Endothelial cell of umbilical vein (primary cell): ENCODE data around the gene ADAMTS17. TPM values are rescaled to one million over a fixed set of nuclear protein-coding genes. Genes with fewer than 3 reads are reported as not detected.

ENCODE experiments used
- BruUV-seq: library from RNA; stranded (reverse); fragments of 400-500 nt; replicated peaks from 2 replicates; lab custom pipeline; 2021; lab: Mats Ljungman, UMichigan
- CTCF ChIA-PET: fragments of 300-600, 350-600 bp; sonication (Branson Sonifier 250); formaldehyde crosslinking; loops from one replicate; lab custom pipeline; 2021; ENCODE audit warnings: antibody characterized with exemption, inconsistent platforms; lab: Charles Lee
- POLR2A ChIA-PET: fragments of 300-600, 350-600 bp; sonication (Branson Sonifier 250); formaldehyde crosslinking; loops from one replicate; lab custom pipeline; 2021; ENCODE audit warnings: antibody characterized with exemption, inconsistent platforms; lab: Charles Lee
- DNase-seq: peaks from one replicate; pipeline ENCODE4 v3.0.0-alpha.2; 2011; ENCODE audit warnings: low read depth, low spot score
- FAIRE-seq: peaks from 2 replicates; lab custom pipeline; 2011; peaks lifted over from hg19 to GRCh38; lab: Jason Lieb, UNC
- H2AFZ ChIP-seq: 2 replicates; pipeline ENCODE4 v1.6.0; 2012; ENCODE audit warnings: low read depth, low read length, control low read depth, inconsistent platforms
- H3K27ac ChIP-seq: 2 replicates; pipeline ENCODE4 v1.5.1; 2011; ENCODE audit warnings: low read depth, mild to moderate bottlenecking, control low read depth, low read length, moderate library complexity; ENCODE audit not compliant: insufficient read depth
- H3K27me3 ChIP-seq, 2 experiments: 2 replicates each; pipeline versions ENCODE4 v1.6.0 to v1.6.1; 2011; ENCODE audit warnings: low read length in 2 of 2, mixed read lengths in 1 of 2; ENCODE audit not compliant: control insufficient read depth in 2 of 2, insufficient read depth in 2 of 2
- H3K36me3 ChIP-seq, 2 experiments: 2 replicates in 1 of 2; 3 replicates in 1 of 2; pipeline ENCODE4 v1.5.1; 2011; ENCODE audit warnings: low read length in 2 of 2, mild to moderate bottlenecking in 1 of 2, moderate library complexity in 1 of 2; ENCODE audit not compliant: control insufficient read depth in 2 of 2, insufficient read depth in 2 of 2; ENCODE audit errors: extremely low read depth in 1 of 2
- H3K4me1 ChIP-seq: 3 replicates; pipeline ENCODE4 v1.5.1; 2011; ENCODE audit warnings: mild to moderate bottlenecking, low read length; ENCODE audit not compliant: control insufficient read depth, insufficient read depth; ENCODE audit errors: extremely low read depth
- H3K4me2 ChIP-seq: 2 replicates; pipeline ENCODE4 v1.6.1; 2011; ENCODE audit warnings: low read length, control low read depth, mixed read lengths; ENCODE audit not compliant: insufficient read depth
- H3K4me3 ChIP-seq, 3 experiments: fragments of 200-600 bp in 1 of 3; sonication (generic), shearing (Covaris generic) in 1 of 3; replicated peaks in 1 of 3; 2 replicates each; pipeline ENCODE4 v1.5.1; 2011 to 2016; ENCODE audit warnings: control low read depth in 3 of 3, low read length in 3 of 3, mild to moderate bottlenecking in 2 of 3, inconsistent platforms in 1 of 3, low read depth in 1 of 3, moderate library complexity in 1 of 3; ENCODE audit not compliant: insufficient read depth in 1 of 3
- H3K79me2 ChIP-seq: 2 replicates; pipeline ENCODE4 v1.6.0; 2012; ENCODE audit warnings: low read length, inconsistent platforms; ENCODE audit not compliant: control insufficient read depth, insufficient read depth
- H3K9ac ChIP-seq: replicated peaks from 2 replicates; pipeline ENCODE3; 2011; ENCODE audit warnings: low read length, control low read depth; ENCODE audit not compliant: insufficient read depth; ENCODE audit errors: extremely low read depth
- H3K9me1 ChIP-seq: replicated peaks from 3 replicates; pipeline ENCODE4 v1.6.0; 2011; ENCODE audit warnings: mild to moderate bottlenecking, low read length; ENCODE audit not compliant: control insufficient read depth, insufficient read depth; ENCODE audit errors: extremely low read depth
- H3K9me3 ChIP-seq: replicated peaks from 2 replicates; pipeline ENCODE4 v1.5.1; 2012; ENCODE audit warnings: low read length, inconsistent platforms; ENCODE audit not compliant: control insufficient read depth, insufficient read depth
- H4K20me1 ChIP-seq: replicated peaks from 2 replicates; pipeline ENCODE3; 2011; ENCODE audit warnings: mild to moderate bottlenecking, low read length; ENCODE audit not compliant: control insufficient read depth, insufficient read depth; ENCODE audit errors: extremely low read depth
- EZH2 ChIP-seq: IDR thresholded peaks from 2 replicates; pipeline ENCODE4 v1.6.1; 2012; ENCODE audit warnings: borderline replicate concordance, low read depth, mild to moderate bottlenecking, moderate library complexity, low read length, inconsistent platforms; ENCODE audit not compliant: severe bottlenecking
- FOS ChIP-seq: IDR thresholded peaks from 2 replicates; pipeline ENCODE4 v1.6.1; 2011; ENCODE audit warnings: mild to moderate bottlenecking, low read length, moderate library complexity, borderline replicate concordance; ENCODE audit not compliant: insufficient read depth
- MYC ChIP-seq: IDR thresholded peaks from one replicate; pipeline ENCODE4 v1.6.1; 2011; ENCODE audit warnings: mild to moderate bottlenecking, low read depth, low read length
- POLR2A ChIP-seq: IDR thresholded peaks from 2 replicates; pipeline ENCODE4 v1.6.1; 2012; ENCODE audit warnings: low read depth, mild to moderate bottlenecking, control low read depth, low read length
- dilution Hi-C: fragments of 300-500 bp; cut with MboI; formaldehyde crosslinking; loops from one replicate; pipeline ENCODE4 v1.15.0; 2019; ENCODE audit warnings: low sequenced_read_pairs; ENCODE audit not compliant: extremely low pct_ligation_motif_present
- intact Hi-C: fragments of 100-400 bp; cut with micrococcal nuclease; formaldehyde crosslinking; loops from one replicate; pipeline ENCODE4 v1.10.0; 2022
- polyA plus RNA-seq, 4 experiments: library from polyadenylated mRNA; depleted of rRNA in 3 of 4; stranded (reverse) in 3 of 4; unstranded in 1 of 4; fragments of >200 nt; gene quantifications; 2 replicates each; pipeline versions ENCODE4 v1.2.1 to v1.2.3, GENCODE V29; 2011 to 2012; ENCODE audit warnings: missing spikeins in 1 of 4
- total RNA-seq: library from RNA; stranded (reverse); gene quantifications from 2 replicates; pipeline ENCODE4 v1.2.3, GENCODE V29; 2021
- TF ChIP-seq, protein P1 (sequence below): IDR thresholded peaks from 2 replicates; pipeline ENCODE4 v1.6.1; 2011; ENCODE audit not compliant: insufficient read depth, insufficient read length
- TF ChIP-seq, protein P2 (sequence below), 2 donors: IDR thresholded peaks; 1 replicate in 1 of 2; 2 replicates in 1 of 2; pipeline ENCODE4 v1.5.1; 2011; ENCODE audit warnings: low read length in 2 of 2, mild to moderate bottlenecking in 2 of 2, moderate library complexity in 2 of 2, control low read depth in 1 of 2, inconsistent platforms in 1 of 2, low read depth in 1 of 2; ENCODE audit not compliant: insufficient read depth in 1 of 2; ENCODE audit errors: extremely low read depth in 1 of 2

ADAMTS17 gene
- total and polyA plus RNA-seq, 2 donors (not counting 3 experiments of a cell fraction or from before 2014, with no cell fraction given) = 0.12 TPM; not detected in 1

DNA sequence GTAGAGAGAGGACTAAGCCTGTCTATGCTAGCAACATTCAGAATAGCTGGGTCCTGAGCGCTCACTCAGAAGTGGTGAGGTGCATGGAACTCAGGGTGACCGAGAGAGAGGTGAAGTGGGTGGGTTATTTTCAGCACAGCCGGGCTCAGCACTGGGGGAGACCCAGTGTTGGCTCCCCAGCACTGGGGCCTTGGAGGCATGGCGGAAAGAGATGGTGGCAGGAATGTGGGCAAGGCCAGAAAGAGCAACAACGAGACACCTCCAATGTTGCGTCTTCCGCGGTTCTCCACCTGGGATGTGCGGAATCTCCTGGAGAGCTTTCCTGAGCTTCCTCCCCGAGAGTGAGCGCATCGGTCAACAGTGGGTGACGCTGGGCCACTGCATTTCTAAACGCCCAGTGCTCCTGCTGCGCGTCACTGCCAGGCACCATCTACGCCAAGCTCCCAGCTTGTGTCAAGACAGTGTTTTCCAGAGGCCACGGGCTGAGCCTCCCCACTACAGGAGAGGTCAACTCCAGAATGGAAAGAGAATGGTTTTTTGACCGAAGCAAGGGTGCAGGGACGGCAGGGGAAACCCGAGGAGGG is 148.4 kb downstream of the ADAMTS17 start:
- Histone ChIP-seq H3K9me3 (no peaks in the 10 kb centered on the region), H3K9ac (no peak overlapping the region), H3K36me3 (no peaks in the 10 kb centered on the region), H4K20me1 (no peaks in the 10 kb centered on the region), H3K27me3 (no peaks in the 10 kb centered on the region), H3K79me2 (no peaks in the 10 kb centered on the region), H3K4me2 (no peak overlapping the region), H3K27ac (no peak overlapping the region), H3K4me1 (no peaks in the 10 kb centered on the region), H3K9me1 (no peaks in the 10 kb centered on the region), H3K4me3 (no peak overlapping the region), H2AFZ (no peak overlapping the region)
- CTCF ChIA-PET = no interaction called here
- POLR2A ChIA-PET = no interaction called here
- no peak for DNase-seq
- FAIRE-seq = no peak
- TF ChIP-seq, protein P1, sequence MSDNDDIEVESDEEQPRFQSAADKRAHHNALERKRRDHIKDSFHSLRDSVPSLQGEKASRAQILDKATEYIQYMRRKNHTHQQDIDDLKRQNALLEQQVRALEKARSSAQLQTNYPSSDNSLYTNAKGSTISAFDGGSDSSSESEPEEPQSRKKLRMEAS = no peak
- TF ChIP-seq EZH2 (no peak), POLR2A (no peak), MYC (no peak)
- no TSS peak for BruUV-seq
- intact Hi-C loops = no loop called here
- dilution Hi-C loops = no loop called here

DNA sequence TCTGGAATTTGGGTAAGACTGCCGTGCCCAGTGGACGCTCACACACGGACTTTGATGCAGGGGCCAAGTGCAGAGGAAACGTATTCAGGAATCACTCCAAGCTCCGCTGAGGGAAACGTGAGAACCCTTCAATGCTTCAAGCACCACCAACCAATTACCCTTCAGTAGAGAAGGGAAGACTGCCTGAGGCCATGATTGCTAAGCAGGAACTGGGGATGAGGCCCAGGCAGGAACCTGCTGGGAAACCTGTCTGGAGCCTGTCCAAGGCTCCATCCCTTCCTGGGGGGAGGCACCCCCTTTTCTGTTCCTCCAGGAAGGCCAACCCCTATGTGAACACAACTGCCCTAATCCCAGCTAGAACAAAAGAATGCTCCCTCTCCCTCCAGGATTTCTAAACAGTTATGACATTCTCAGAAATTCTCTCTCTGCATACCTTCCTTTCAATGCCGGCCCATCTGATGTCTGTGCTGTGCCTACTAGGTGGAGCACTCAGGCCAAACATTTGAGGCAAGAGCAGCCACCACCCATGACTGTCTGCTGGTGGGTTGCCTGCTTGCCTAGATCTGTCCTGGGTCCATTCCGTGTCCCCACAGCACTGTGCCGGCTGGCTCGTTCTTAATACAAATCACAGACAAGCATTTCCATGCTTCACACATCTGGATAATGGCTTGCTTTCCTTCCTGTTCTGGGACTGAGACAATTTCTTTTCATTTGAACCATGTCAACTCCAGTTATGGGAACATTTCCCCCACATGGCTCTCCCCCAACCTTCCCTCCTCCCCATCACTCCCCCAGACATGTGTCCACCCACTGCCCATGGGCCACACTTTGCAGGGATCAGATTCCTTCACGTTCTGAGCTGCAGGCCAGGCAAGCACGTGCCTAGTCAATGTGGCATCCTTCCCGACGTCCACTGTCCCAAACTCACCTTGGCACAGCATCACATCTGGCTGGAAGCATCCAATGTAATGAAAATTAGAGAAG is 149.4 kb downstream of the ADAMTS17 start:
- no peaks in the 10 kb centered on the region for H3K36me3 ChIP-seq
- H3K4me2 ChIP-seq = no peak overlapping the region
- no peak overlapping the region for H3K27ac ChIP-seq
- intact Hi-C loops = no loop called here
- no TSS peak for BruUV-seq
- no peaks in the 10 kb centered on the region for H4K20me1 ChIP-seq
- ChIA-PET CTCF (no interaction called here), POLR2A (no interaction called here)
- H2AFZ ChIP-seq = no peak overlapping the region
- TF ChIP-seq, protein P2, sequence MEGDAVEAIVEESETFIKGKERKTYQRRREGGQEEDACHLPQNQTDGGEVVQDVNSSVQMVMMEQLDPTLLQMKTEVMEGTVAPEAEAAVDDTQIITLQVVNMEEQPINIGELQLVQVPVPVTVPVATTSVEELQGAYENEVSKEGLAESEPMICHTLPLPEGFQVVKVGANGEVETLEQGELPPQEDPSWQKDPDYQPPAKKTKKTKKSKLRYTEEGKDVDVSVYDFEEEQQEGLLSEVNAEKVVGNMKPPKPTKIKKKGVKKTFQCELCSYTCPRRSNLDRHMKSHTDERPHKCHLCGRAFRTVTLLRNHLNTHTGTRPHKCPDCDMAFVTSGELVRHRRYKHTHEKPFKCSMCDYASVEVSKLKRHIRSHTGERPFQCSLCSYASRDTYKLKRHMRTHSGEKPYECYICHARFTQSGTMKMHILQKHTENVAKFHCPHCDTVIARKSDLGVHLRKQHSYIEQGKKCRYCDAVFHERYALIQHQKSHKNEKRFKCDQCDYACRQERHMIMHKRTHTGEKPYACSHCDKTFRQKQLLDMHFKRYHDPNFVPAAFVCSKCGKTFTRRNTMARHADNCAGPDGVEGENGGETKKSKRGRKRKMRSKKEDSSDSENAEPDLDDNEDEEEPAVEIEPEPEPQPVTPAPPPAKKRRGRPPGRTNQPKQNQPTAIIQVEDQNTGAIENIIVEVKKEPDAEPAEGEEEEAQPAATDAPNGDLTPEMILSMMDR (IDR thresholded peaks at IDR 0.05; ENCODE audit: extremely low read depth in 1 of 2, insufficient read depth in 1 of 2, low read depth in 1 of 2, low read length in 2 of 2) = no peak
- no peak for TF ChIP-seq FOS
- no peaks in the 10 kb centered on the region for H3K4me1 ChIP-seq
- FAIRE-seq (no peak), DNase-seq (no peak)
- H3K27me3 ChIP-seq = no peaks in the 10 kb centered on the region
- no peak overlapping the region for H3K9ac ChIP-seq
- dilution Hi-C loops = no loop called here
- H3K4me3 ChIP-seq = no peak overlapping the region
- H3K79me2 ChIP-seq = no peaks in the 10 kb centered on the region
- no peaks in the 10 kb centered on the region for H3K9me1 ChIP-seq
- H3K9me3 ChIP-seq = no peaks in the 10 kb centered on the region
